Gastroesophageal sphincter (tissue), 4 donors: Measurements from ENCODE around the gene RALGAPB. TPM values are rescaled to one million over a fixed set of nuclear protein-coding genes. Genes with fewer than 3 reads are reported as not detected.

Experiments
- ATAC-seq: fragments of 150-250 bp; one replicate; pipeline ENCODE4 v1.9.1; 2016; ENCODE audit warnings: mild to moderate bottlenecking, moderate library complexity
- H3K27ac ChIP-seq, 4 donors: fragments of 200-600 bp; sonication (generic) in 3 of 4; 1 replicate in 3 of 4; 2 replicates in 1 of 4; pipeline ENCODE4 v1.5.1; 2016 to 2019
- H3K27me3 ChIP-seq: fragments of 200-600 bp; sonication (generic); one replicate; pipeline ENCODE4 v1.5.1; 2019
- H3K36me3 ChIP-seq, 2 donors: fragments of 200-600 bp; sonication (generic); one replicate each; pipeline ENCODE4 v1.5.1; 2019; ENCODE audit warnings: control low read depth in 1 of 2
- H3K4me1 ChIP-seq, 3 donors: fragments of 200-600 bp; sonication (generic); 1 replicate in 2 of 3; 2 replicates in 1 of 3; pipeline ENCODE4 v1.5.1; 2016 to 2019; ENCODE audit warnings: control low read depth in 2 of 3
- H3K4me3 ChIP-seq, 2 donors: fragments of 200-600 bp; sonication (generic); one replicate each; pipeline ENCODE4 v1.5.1; 2019; ENCODE audit warnings: mild to moderate bottlenecking in 1 of 2, moderate library complexity in 1 of 2
- H3K9me3 ChIP-seq, 3 donors: fragments of 200-600 bp; sonication (generic); one replicate each; pipeline ENCODE4 v1.5.1; 2017 to 2019; ENCODE audit warnings: control low read depth in 2 of 3
- EP300 ChIP-seq: sonication (generic); formaldehyde crosslinking; IDR thresholded peaks from one replicate; pipeline ENCODE4 v1.6.1; 2017; ENCODE audit warnings: antibody characterized with exemption, mild to moderate bottlenecking
- POLR2A ChIP-seq, 2 donors: fragments of 450-650 bp; IDR thresholded peaks; one replicate each; pipeline ENCODE4 v1.6.1; 2017; ENCODE audit warnings: antibody characterized with exemption in 2 of 2, mild to moderate bottlenecking in 2 of 2, moderate library complexity in 1 of 2
- POLR2AphosphoS5 ChIP-seq: sonication (generic); formaldehyde crosslinking; IDR thresholded peaks from one replicate; pipeline ENCODE4 v1.6.1; 2017; ENCODE audit warnings: antibody characterized with exemption
- WGBS, 2 donors: methylation state at CpG; one replicate each; pipeline ENCODE4 v1.1.5; 2018; ENCODE audit warnings: low coverage in 1 of 2; 5-methylcytosine and 5-hydroxymethylcytosine counted together
- total RNA-seq, 4 donors: library from RNA; depleted of rRNA; stranded (reverse); fragments of >200 nt; gene quantifications; one replicate each; pipeline ENCODE4 v1.1.0, GENCODE V29; 2016
- TF ChIP-seq, protein P1 (sequence below), 4 experiments: fragments of 200-600 bp in 2 of 4; fragments of 450-650 bp in 2 of 4; sonication (generic) in 1 of 4; IDR thresholded peaks; one replicate each; pipeline ENCODE4 v1.5.1; 2017 to 2019; ENCODE audit warnings: antibody characterized with exemption in 4 of 4, mild to moderate bottlenecking in 2 of 4, moderate library complexity in 2 of 4

RALGAPB gene
- total RNA-seq, 4 donors from 2014 or later = 26.0 to 42.3 (median 36.0) TPM

GRCh38 chr20:38603286-38603685, 130.6 kb downstream of the RALGAPB start:
- H3K4me1 ChIP-seq = peaks cover 0 to 5% (median 0%) of the 10 kb centered on the region in 3 donors
- 65 to 80% methylated on average over 1 to 3 of the region's 3 CpGs for WGBS, 2 donors
- peaks cover 80% of the 10 kb centered on the region for H3K27me3 ChIP-seq
- no peaks in the 10 kb centered on the region for H3K36me3 ChIP-seq
- TF ChIP-seq POLR2A (IDR thresholded peaks at IDR 0.05) (no peak), POLR2AphosphoS5 (no peak), EP300 (no peak)
- TF ChIP-seq, protein P1, sequence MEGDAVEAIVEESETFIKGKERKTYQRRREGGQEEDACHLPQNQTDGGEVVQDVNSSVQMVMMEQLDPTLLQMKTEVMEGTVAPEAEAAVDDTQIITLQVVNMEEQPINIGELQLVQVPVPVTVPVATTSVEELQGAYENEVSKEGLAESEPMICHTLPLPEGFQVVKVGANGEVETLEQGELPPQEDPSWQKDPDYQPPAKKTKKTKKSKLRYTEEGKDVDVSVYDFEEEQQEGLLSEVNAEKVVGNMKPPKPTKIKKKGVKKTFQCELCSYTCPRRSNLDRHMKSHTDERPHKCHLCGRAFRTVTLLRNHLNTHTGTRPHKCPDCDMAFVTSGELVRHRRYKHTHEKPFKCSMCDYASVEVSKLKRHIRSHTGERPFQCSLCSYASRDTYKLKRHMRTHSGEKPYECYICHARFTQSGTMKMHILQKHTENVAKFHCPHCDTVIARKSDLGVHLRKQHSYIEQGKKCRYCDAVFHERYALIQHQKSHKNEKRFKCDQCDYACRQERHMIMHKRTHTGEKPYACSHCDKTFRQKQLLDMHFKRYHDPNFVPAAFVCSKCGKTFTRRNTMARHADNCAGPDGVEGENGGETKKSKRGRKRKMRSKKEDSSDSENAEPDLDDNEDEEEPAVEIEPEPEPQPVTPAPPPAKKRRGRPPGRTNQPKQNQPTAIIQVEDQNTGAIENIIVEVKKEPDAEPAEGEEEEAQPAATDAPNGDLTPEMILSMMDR (IDR thresholded peaks at IDR 0.05) = no peak
- H3K27ac ChIP-seq = no peak overlapping the region
- no peak for ATAC-seq
- H3K9me3 ChIP-seq = no peaks in the 10 kb centered on the region
- H3K4me3 ChIP-seq = no peak overlapping the region

- no peak overlapping the region for H3K27ac ChIP-seq
- peaks cover 87% of the 10 kb centered on the region for H3K27me3 ChIP-seq
- peaks cover 0 to 5% (median 0%) of the 10 kb centered on the region in 3 donors for H3K4me1 ChIP-seq
- TF ChIP-seq EP300 (no peak), POLR2AphosphoS5 (no peak), POLR2A (IDR thresholded peaks at IDR 0.05) (no peak)
- TF ChIP-seq, protein P1 (IDR thresholded peaks at IDR 0.05) = no peak
- H3K4me3 ChIP-seq = no peak overlapping the region
- H3K36me3 ChIP-seq = no peaks in the 10 kb centered on the region
- H3K9me3 ChIP-seq = no peaks in the 10 kb centered on the region
- 43 to 51% methylated on average over 2 to 4 of the region's 4 CpGs for WGBS, 2 donors
- ATAC-seq = no peak
Observed at GRCh38 chr20:38604873-38605303, 132.2 kb downstream of the RALGAPB start.

GRCh38 chr20:38607351-38607750, 134.7 kb downstream of the RALGAPB start:
- 20 to 24% methylated on average over 8 to 12 of the region's 12 CpGs for WGBS, 2 donors
- TF ChIP-seq, protein P1 (IDR thresholded peaks at IDR 0.05) = no peak
- no peak for TF ChIP-seq POLR2AphosphoS5
- no peak for TF ChIP-seq POLR2A (IDR thresholded peaks at IDR 0.05)
- no peak for TF ChIP-seq EP300
- Histone ChIP-seq H3K9me3 (no peaks in the 10 kb centered on the region), H3K36me3 (no peaks in the 10 kb centered on the region), H3K27ac (no peak overlapping the region), H3K4me1 (no peaks in the 10 kb centered on the region), H3K4me3 (no peak overlapping the region), H3K27me3 (peaks cover 81% of the 10 kb centered on the region)
- ATAC-seq = no peak

DNA sequence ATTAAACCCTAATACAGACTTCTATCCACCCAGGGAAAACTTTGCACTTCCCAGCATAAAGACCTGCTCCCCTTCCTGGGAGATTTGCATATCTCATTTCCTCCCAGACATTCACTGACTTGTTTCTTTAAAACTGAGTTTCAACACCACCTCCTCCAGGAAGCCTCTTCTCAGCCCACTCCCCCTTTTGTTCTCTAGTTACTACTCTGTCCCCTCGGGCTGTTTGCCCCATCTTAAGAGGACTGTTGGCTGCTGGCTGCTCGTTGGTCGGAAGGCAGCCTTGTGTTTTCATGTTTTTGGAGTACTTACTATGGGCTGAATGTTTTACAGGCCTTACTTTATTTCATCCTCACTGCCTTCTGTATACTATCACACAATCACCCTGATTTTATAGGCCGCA, 135.5 kb downstream of the RALGAPB start:
- ATAC-seq = no peak
- 72% methylated on average over 4 of the region's 4 CpGs; no CpG with 5 or more reads in 1 of the 2 donors for WGBS, 2 donors
- H3K27me3 ChIP-seq = peaks cover 80% of the 10 kb centered on the region

DNA sequence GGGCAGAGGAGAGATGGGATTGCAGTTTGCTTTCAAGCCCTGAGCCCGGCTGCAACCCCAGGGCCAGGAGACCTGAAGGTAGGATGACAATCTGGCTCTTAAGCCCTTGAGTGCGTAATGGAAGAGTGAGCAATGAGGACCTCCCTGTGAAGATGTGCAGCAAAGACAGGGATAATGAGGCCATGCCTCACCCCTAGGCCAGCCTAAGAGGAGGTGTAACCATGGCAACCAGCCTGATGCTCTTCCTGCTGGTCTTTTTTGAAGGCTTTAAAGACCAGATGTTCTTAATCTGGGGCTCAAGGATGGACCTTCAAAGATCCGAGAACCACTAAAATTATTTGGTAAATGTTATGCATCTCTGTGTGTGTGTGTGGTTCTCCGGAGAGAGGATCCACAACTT, 137.2 kb downstream of the RALGAPB start:
- no peak for ATAC-seq
- no peak overlapping the region for H3K27ac ChIP-seq
- WGBS, 2 donors = 33 to 86% methylated on average over 1 to 2 of the region's 4 CpGs

More for the DNA sequence above, 135.5 kb downstream of the RALGAPB start:
- no peaks in the 10 kb centered on the region for H3K4me1 ChIP-seq
- no peaks in the 10 kb centered on the region for H3K9me3 ChIP-seq
- H3K4me3 ChIP-seq = no peak overlapping the region
- no peak for TF ChIP-seq POLR2A (IDR thresholded peaks at IDR 0.05)
- TF ChIP-seq, protein P1 (IDR thresholded peaks at IDR 0.05) = no peak
- no peak for TF ChIP-seq EP300
- no peak for TF ChIP-seq POLR2AphosphoS5
- no peak overlapping the region for H3K27ac ChIP-seq
- no peaks in the 10 kb centered on the region for H3K36me3 ChIP-seq

More for the DNA sequence above, 137.2 kb downstream of the RALGAPB start:
- no peak overlapping the region for H3K4me3 ChIP-seq
- TF ChIP-seq POLR2A (IDR thresholded peaks at IDR 0.05) (no peak), EP300 (no peak), POLR2AphosphoS5 (no peak)
- TF ChIP-seq, protein P1 (IDR thresholded peaks at IDR 0.05) = no peak
- H3K9me3 ChIP-seq = no peaks in the 10 kb centered on the region
- H3K4me1 ChIP-seq = no peaks in the 10 kb centered on the region
- H3K27me3 ChIP-seq = peaks cover 78% of the 10 kb centered on the region
- no peaks in the 10 kb centered on the region for H3K36me3 ChIP-seq
